OCI-LY7 (cell line): ENCODE data around the gene MTG2. TPM values are rescaled to one million over a fixed set of nuclear protein-coding genes. Genes with fewer than 3 reads are reported as not detected.

ENCODE experiments used
- BruUV-seq: library from RNA; stranded (reverse); fragments of 400-500 nt; replicated peaks from 2 replicates; lab custom pipeline; 2021; lab: Mats Ljungman, UMichigan
- CTCF ChIA-PET: fragments of 300-600 bp; sonication (Branson Sonifier 250); formaldehyde crosslinking; loops from one replicate; lab custom pipeline; 2022; ENCODE audit warnings: antibody characterized with exemption; ENCODE audit not compliant: unreplicated experiment; lab: Charles Lee
- POLR2A ChIA-PET: fragments of 300-600 bp; sonication (Branson Sonifier 250); formaldehyde crosslinking; loops from one replicate; lab custom pipeline; 2022; ENCODE audit warnings: antibody characterized with exemption; lab: Charles Lee
- DNase-seq: peaks from one replicate; pipeline ENCODE4 v3.0.0-alpha.2; 2015; ENCODE audit warnings: low spot score
- H2AFZ ChIP-seq: fragments of 200-600 bp; sonication (generic), shearing (Covaris generic); 2 replicates; pipeline ENCODE4 v1.6.1; 2014; ENCODE audit warnings: mild to moderate bottlenecking, antibody characterized with exemption, low read length, moderate library complexity
- H3K27ac ChIP-seq: fragments of 200-600 bp; sonication (generic); 2 replicates; pipeline ENCODE4 v1.5.1; 2014; ENCODE audit warnings: mixed run types, low read depth, mild to moderate bottlenecking, moderate library complexity, low read length, inconsistent platforms; ENCODE audit not compliant: poor library complexity, severe bottlenecking
- H3K36me3 ChIP-seq: fragments of 200-600 bp; sonication (generic); 2 replicates; pipeline ENCODE4 v1.6.1; 2014; ENCODE audit warnings: mild to moderate bottlenecking, antibody characterized with exemption, low read length, moderate library complexity, mixed read lengths; ENCODE audit not compliant: insufficient read depth
- H3K4me1 ChIP-seq: fragments of 200-600 bp; sonication (generic); 2 replicates; pipeline ENCODE4 v1.5.1; 2014; ENCODE audit warnings: mild to moderate bottlenecking, low read length; ENCODE audit not compliant: insufficient read depth, poor library complexity, severe bottlenecking
- H3K4me2 ChIP-seq: fragments of 200-600 bp; sonication (generic); 2 replicates; pipeline ENCODE4 v1.6.1; 2014; ENCODE audit warnings: mild to moderate bottlenecking, low read length
- H3K4me3 ChIP-seq: fragments of 200-600 bp; sonication (generic); 2 replicates; pipeline ENCODE4 v1.5.1; 2014; ENCODE audit warnings: mild to moderate bottlenecking, low read depth, low read length; ENCODE audit not compliant: poor library complexity, severe bottlenecking
- H3K79me2 ChIP-seq: fragments of 200-600 bp; sonication (generic); 2 replicates; pipeline ENCODE4 v1.6.1; 2016; ENCODE audit warnings: low read depth, mild to moderate bottlenecking, low read length, moderate library complexity, mixed read lengths; ENCODE audit not compliant: insufficient read depth
- H3K9me2 ChIP-seq: fragments of 200-600 bp; sonication (generic); 2 replicates; pipeline ENCODE4 v1.6.1; 2016; ENCODE audit warnings: mild to moderate bottlenecking, low read length, mixed read lengths; ENCODE audit not compliant: insufficient read depth
- H3K9me3 ChIP-seq: fragments of 200-600 bp; sonication (generic); 2 replicates; pipeline ENCODE4 v1.6.1; 2014; ENCODE audit warnings: mild to moderate bottlenecking, mixed run types, low read length, mixed read lengths
- H4K20me1 ChIP-seq: fragments of 200-600 bp; sonication (generic); 2 replicates; pipeline ENCODE4 v1.6.1; 2014; ENCODE audit warnings: mild to moderate bottlenecking, antibody characterized with exemption, low read length, moderate library complexity, mixed read lengths; ENCODE audit not compliant: insufficient read depth
- CTCF ChIP-seq: fragments of 200-600 bp; sonication (generic); conservative IDR thresholded peaks from 2 replicates; pipeline ENCODE4 v1.5.1; 2014; ENCODE audit warnings: mild to moderate bottlenecking, antibody characterized with exemption, low read length, moderate library complexity, mixed read lengths
- EZH2phosphoT487 ChIP-seq: fragments of 200-600 bp; sonication (generic); IDR thresholded peaks from 2 replicates; pipeline ENCODE4 v1.6.1; 2018; ENCODE audit warnings: low read depth, borderline replicate concordance, mild to moderate bottlenecking, mixed run types, antibody characterized with exemption, low read length, moderate library complexity, mixed read lengths
- intact Hi-C: fragments of 100-400 bp; cut with micrococcal nuclease; formaldehyde crosslinking; loops from one replicate; pipeline ENCODE4 v1.10.0; 2022; ENCODE audit not compliant: unreplicated experiment
- total RNA-seq, 2 experiments: library from RNA; depleted of rRNA in 1 of 2; stranded (reverse); fragments of >200 nt in 1 of 2; shearing (Covaris generic) in 1 of 2; gene quantifications; 2 replicates each; pipeline ENCODE4 v1.2.3, GENCODE V29; 2014 to 2022

Gene MTG2
- total RNA-seq, 2 experiments from 2014 or later = 24.1 to 37.5 TPM

- ChIA-PET POLR2A (no interaction called here), CTCF (no interaction called here)
- peaks cover 18% of the 10 kb centered on the region for H3K4me1 ChIP-seq
- no peaks in the 10 kb centered on the region for H4K20me1 ChIP-seq
- no peak overlapping the region for H3K27ac ChIP-seq
- no peak overlapping the region for H3K4me2 ChIP-seq
- H3K4me3 ChIP-seq = no peak overlapping the region
- H3K9me2 ChIP-seq = no peaks in the 10 kb centered on the region
- peaks cover 48% of the 10 kb centered on the region for H3K36me3 ChIP-seq
- no TSS peak for BruUV-seq
- peaks cover 8% of the 10 kb centered on the region for H3K79me2 ChIP-seq
- no peaks in the 10 kb centered on the region for H3K9me3 ChIP-seq
- intact Hi-C loops = no loop called here
- H2AFZ ChIP-seq = no peak overlapping the region
- TF ChIP-seq CTCF (no peak), EZH2phosphoT487 (no peak)
- DNase-seq = no peak
These were observed 10.5 kb downstream of the MTG2 start for GRCh38 chr20:62193079-62194025.

DNA sequence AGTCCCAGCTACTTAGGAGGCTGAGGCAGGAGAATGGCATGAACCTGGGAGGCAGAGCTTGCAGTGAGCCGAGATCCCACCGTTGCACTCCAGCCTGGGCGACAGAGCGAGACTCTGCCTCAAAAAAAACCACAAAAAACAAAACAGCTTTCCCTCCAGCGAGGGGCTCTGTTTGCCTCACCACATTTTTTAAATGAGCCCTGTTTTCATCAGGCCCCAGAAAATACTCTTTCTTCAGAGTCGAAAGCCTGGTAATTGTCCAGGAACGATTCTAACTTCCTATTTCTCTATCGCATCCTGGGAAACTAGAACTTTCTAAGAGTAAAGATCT is 12.2 kb downstream of the MTG2 start:
- no peak overlapping the region for H2AFZ ChIP-seq
- intact Hi-C loops = no loop called here
- CTCF ChIA-PET = no interaction called here
- H3K4me1 ChIP-seq = peaks cover 12% of the 10 kb centered on the region
- no peaks in the 10 kb centered on the region for H3K9me3 ChIP-seq
- no peaks in the 10 kb centered on the region for H4K20me1 ChIP-seq
- no peaks in the 10 kb centered on the region for H3K9me2 ChIP-seq
- H3K4me3 ChIP-seq = no peak overlapping the region
- POLR2A ChIA-PET = no interaction called here
- no peak overlapping the region for H3K27ac ChIP-seq
- H3K4me2 ChIP-seq = peak overlapping the region; percentile 34; the same call in 1 of the 2 replicates
- TF ChIP-seq CTCF (no peak), EZH2phosphoT487 (no peak)
- BruUV-seq = no TSS peak
- H3K79me2 ChIP-seq = no peaks in the 10 kb centered on the region
- peaks cover 50% of the 10 kb centered on the region for H3K36me3 ChIP-seq
- no peak for DNase-seq

GRCh38 chr20:62195736-62196135 is 12.9 kb downstream of the MTG2 start:
- H3K36me3 ChIP-seq = peaks cover 50% of the 10 kb centered on the region
- CTCF ChIA-PET = no interaction called here
- TF ChIP-seq EZH2phosphoT487 = no peak
- TF ChIP-seq CTCF = no peak

More at GRCh38 chr20:62195736-62196135, 12.9 kb downstream of the MTG2 start:
- Histone ChIP-seq H3K4me1 (peaks cover 14% of the 10 kb centered on the region), H2AFZ (no peak overlapping the region), H3K9me2 (no peaks in the 10 kb centered on the region), H3K4me3 (no peak overlapping the region), H3K9me3 (no peaks in the 10 kb centered on the region), H3K79me2 (no peaks in the 10 kb centered on the region), H4K20me1 (no peaks in the 10 kb centered on the region), H3K4me2 (no peak overlapping the region), H3K27ac (no peak overlapping the region)
- DNase-seq = no peak
- BruUV-seq = no TSS peak
- POLR2A ChIA-PET = no interaction called here
- intact Hi-C loops = no loop called here
